GM12878 (cell line): ENCODE results near the gene GOLIM4. TPM values are rescaled to one million over a fixed set of nuclear protein-coding genes. Genes with fewer than 3 reads are reported as not detected.

ENCODE experiments used
- ATAC-seq: fragments of 200-7000 bp; cut with Tn5 transposase; 3 replicates; pipeline ENCODE4 v1.9.1; 2020; ENCODE audit warnings: mild to moderate bottlenecking, moderate library complexity
- BruUV-seq: library from RNA; stranded (reverse); fragments of 400-500 nt; replicated peaks from 2 replicates; lab custom pipeline; 2021; lab: Mats Ljungman, UMichigan
- CTCF ChIA-PET: fragments of 300-600 bp; sonication (Branson Sonifier 250); formaldehyde crosslinking; extraction: SDS; loops from one replicate; lab custom pipeline; 2021; ENCODE audit warnings: inconsistent platforms; lab: Yijun Ruan, JAX
- POLR2A ChIA-PET: fragments of 350-600 bp; formaldehyde crosslinking; extraction: SDS; loops from one replicate; lab custom pipeline; 2021; ENCODE audit warnings: inconsistent platforms; lab: Charles Lee
- RAD21 ChIA-PET: fragments of 300-600 bp; sonication (Branson Sonifier 250); formaldehyde crosslinking; loops from one replicate; lab custom pipeline; 2023; ENCODE audit warnings: antibody characterized with exemption; ENCODE audit not compliant: unreplicated experiment; lab: Charles Lee
- SMC1A ChIA-PET: fragments of 300-600 bp; sonication (Branson Sonifier 250); formaldehyde crosslinking; loops from one replicate; lab custom pipeline; 2023; ENCODE audit not compliant: unreplicated experiment, uncharacterized antibody; lab: Charles Lee
- DNase-seq: peaks from one replicate; pipeline ENCODE4 v3.0.0-alpha.2; 2011; ENCODE audit warnings: low read depth, low spot score
- FAIRE-seq: peaks from 3 replicates; lab custom pipeline; 2011; peaks lifted over from hg19 to GRCh38; lab: Jason Lieb, UNC
- H2AFZ ChIP-seq: 2 replicates; pipeline ENCODE4 v1.6.0; 2011; ENCODE audit warnings: low read depth, low read length, control low read depth; ENCODE audit not compliant: control insufficient read depth
- H3K27ac ChIP-seq: 2 replicates; pipeline ENCODE4 v1.5.1; 2011; ENCODE audit warnings: control low read depth; ENCODE audit not compliant: control insufficient read depth, insufficient read depth
- H3K27me3 ChIP-seq, 2 experiments: replicated peaks in 1 of 2; 2 replicates each; pipeline versions ENCODE4 v1.6.0 to v1.6.1; 2011; ENCODE audit warnings: low read length in 1 of 2; ENCODE audit not compliant: control insufficient read depth in 2 of 2, insufficient read depth in 2 of 2
- H3K36me3 ChIP-seq, 2 experiments: 2 replicates each; pipeline ENCODE4 v1.5.1; 2011; ENCODE audit warnings: low read length in 1 of 2; ENCODE audit not compliant: control insufficient read depth in 2 of 2, insufficient read depth in 2 of 2
- H3K4me1 ChIP-seq: 2 replicates; pipeline ENCODE4 v1.6.1; 2011; ENCODE audit warnings: mild to moderate bottlenecking, low read length, moderate library complexity, mixed read lengths; ENCODE audit not compliant: control insufficient read depth, insufficient read depth
- H3K4me2 ChIP-seq: 2 replicates; pipeline ENCODE4 v1.6.0; 2011; ENCODE audit warnings: control low read depth; ENCODE audit not compliant: control insufficient read depth, insufficient read depth
- H3K4me3 ChIP-seq: fragments of 200-600 bp; sonication (generic); 2 replicates; pipeline ENCODE4 v1.5.1; 2016
- H3K79me2 ChIP-seq: 2 replicates; pipeline ENCODE4 v1.6.0; 2011; ENCODE audit warnings: low read length; ENCODE audit not compliant: control insufficient read depth, insufficient read depth
- H3K9ac ChIP-seq: 2 replicates; pipeline ENCODE4 v1.8.0; 2011; ENCODE audit warnings: low read length, control low read depth, mixed read lengths; ENCODE audit not compliant: control insufficient read depth, insufficient read depth
- H3K9me3 ChIP-seq: replicated peaks from 3 replicates; pipeline ENCODE4 v1.5.1; 2011; ENCODE audit warnings: mild to moderate bottlenecking, low read length; ENCODE audit not compliant: control insufficient read depth, insufficient read depth
- H4K20me1 ChIP-seq: 2 replicates; pipeline ENCODE4 v1.6.0; 2011; ENCODE audit not compliant: control insufficient read depth, insufficient read depth
- RAD21 ChIP-seq: IDR thresholded peaks from 2 replicates; pipeline ENCODE4 v1.6.1; 2011; ENCODE audit warnings: mild to moderate bottlenecking, low read depth, low read length, moderate library complexity; ENCODE audit not compliant: insufficient read depth
- SMC3 ChIP-seq: IDR thresholded peaks from 2 replicates; pipeline ENCODE4 v1.6.1; 2011; ENCODE audit warnings: low read length, improper control_type of control experiment, borderline replicate concordance
- WGBS: methylation state at CpG from one replicate; pipeline ENCODE4 v1.1.6; 2016; ENCODE audit warnings: low lambda C conversion rate; ENCODE audit not compliant: insufficient replicate concordance, insufficient coverage; ENCODE audit errors: missing lambda C conversion rate; 5-methylcytosine and 5-hydroxymethylcytosine counted together
- in situ Hi-C: fragments of 300-500 bp; cut with MboI; formaldehyde crosslinking; loops from 9 replicates; pipeline ENCODE4 v1.14.3; 2018; ENCODE audit warnings: mixed read lengths
- intact Hi-C: fragments of 100-400 bp; cut with micrococcal nuclease; formaldehyde crosslinking; loops from one replicate; pipeline ENCODE4 v1.14.2; 2022; ENCODE audit not compliant: unreplicated experiment
- polyA plus RNA-seq, 11 experiments: library from polyadenylated mRNA; depleted of rRNA in 4 of 11; unstranded in 6 of 11; stranded (reverse) in 5 of 11; fragments of >200 nt; fragmentation: Nextera tagmentation in 4 of 11; fragmentation: Illumina TruSeq in 1 of 11; extraction: Ambion mirVana in 4 of 11; extraction: Trizol in 1 of 11; gene quantifications; 1 replicate in 1 of 11; 2 replicates in 10 of 11; pipeline versions ENCODE4 v1.2.1 to v1.2.3, GENCODE V29; 2011 to 2016; ENCODE audit warnings: inconsistent platforms in 2 of 11, missing spikeins in 2 of 11, low read depth in 1 of 11
- total RNA-seq, 4 experiments: library from RNA; depleted of rRNA in 3 of 4; stranded (reverse); fragments of >200 nt in 3 of 4; fragmentation: Illumina TruSeq in 1 of 4; extraction: Trizol in 1 of 4; gene quantifications; 2 replicates each; pipeline versions ENCODE4 v1.2.1 to v1.2.3, GENCODE V29; 2013 to 2021
- TF ChIP-seq, protein P1 (sequence below): IDR thresholded peaks from 2 replicates; pipeline ENCODE4 v1.6.1; 2011; ENCODE audit warnings: low read depth, low read length, improper control_type of control experiment, borderline replicate concordance
- TF ChIP-seq, protein P2 (sequence below), 3 experiments: IDR thresholded peaks in 2 of 3; conservative IDR thresholded peaks in 1 of 3; 2 replicates each; pipeline ENCODE4 v1.5.1; 2011; ENCODE audit warnings: low read depth in 3 of 3, low read length in 3 of 3, mild to moderate bottlenecking in 3 of 3, control low read depth in 2 of 3, moderate library complexity in 2 of 3, inconsistent platforms in 1 of 3, mixed read lengths in 1 of 3; ENCODE audit not compliant: control insufficient read depth in 2 of 3, insufficient read depth in 1 of 3; ENCODE audit errors: extremely low read depth in 1 of 3

The GOLIM4 gene
- total and polyA plus RNA-seq, 10 of the 15 experiments (the other 5 are each of a cell fraction or from before 2014, with no cell fraction given), result 11.1 to 32.4 (median 19.3) TPM

DNA sequence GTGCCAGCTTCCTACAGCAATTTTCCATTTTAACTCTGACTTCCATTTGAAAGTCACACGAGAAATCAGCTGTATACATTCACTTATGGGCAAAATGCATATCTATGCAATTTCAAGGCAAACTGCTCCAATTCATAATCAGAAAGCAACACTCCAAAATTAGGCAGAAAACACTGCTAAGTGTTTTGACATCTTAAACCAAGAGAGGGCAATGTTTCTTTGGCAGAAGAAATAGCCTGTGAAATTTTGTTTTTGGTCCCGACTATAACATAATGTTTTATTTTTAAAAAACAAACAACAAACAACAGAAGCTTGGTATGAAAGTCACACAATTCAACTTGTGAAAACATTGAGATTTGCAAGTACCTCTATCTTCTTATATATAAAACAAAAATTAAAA, 42.6 kb downstream of the GOLIM4 start:
- POLR2A ChIA-PET, result interaction anchor here (0.7 to 2.0 kb wide), 3 partner anchors 36 to 43 kb away, joined by 3 to 7 read pairs (median 3); no protein-coding TSS in a partner anchor

More for the DNA sequence above, 42.6 kb downstream of the GOLIM4 start:
- TF ChIP-seq SMC3 (peak; percentile 19; the same call in 1 of the 2 replicates), RAD21 (peak; percentile 63)
- TF ChIP-seq, protein P1, sequence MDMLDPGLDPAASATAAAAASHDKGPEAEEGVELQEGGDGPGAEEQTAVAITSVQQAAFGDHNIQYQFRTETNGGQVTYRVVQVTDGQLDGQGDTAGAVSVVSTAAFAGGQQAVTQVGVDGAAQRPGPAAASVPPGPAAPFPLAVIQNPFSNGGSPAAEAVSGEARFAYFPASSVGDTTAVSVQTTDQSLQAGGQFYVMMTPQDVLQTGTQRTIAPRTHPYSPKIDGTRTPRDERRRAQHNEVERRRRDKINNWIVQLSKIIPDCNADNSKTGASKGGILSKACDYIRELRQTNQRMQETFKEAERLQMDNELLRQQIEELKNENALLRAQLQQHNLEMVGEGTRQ, result no peak
- TF ChIP-seq, protein P2, sequence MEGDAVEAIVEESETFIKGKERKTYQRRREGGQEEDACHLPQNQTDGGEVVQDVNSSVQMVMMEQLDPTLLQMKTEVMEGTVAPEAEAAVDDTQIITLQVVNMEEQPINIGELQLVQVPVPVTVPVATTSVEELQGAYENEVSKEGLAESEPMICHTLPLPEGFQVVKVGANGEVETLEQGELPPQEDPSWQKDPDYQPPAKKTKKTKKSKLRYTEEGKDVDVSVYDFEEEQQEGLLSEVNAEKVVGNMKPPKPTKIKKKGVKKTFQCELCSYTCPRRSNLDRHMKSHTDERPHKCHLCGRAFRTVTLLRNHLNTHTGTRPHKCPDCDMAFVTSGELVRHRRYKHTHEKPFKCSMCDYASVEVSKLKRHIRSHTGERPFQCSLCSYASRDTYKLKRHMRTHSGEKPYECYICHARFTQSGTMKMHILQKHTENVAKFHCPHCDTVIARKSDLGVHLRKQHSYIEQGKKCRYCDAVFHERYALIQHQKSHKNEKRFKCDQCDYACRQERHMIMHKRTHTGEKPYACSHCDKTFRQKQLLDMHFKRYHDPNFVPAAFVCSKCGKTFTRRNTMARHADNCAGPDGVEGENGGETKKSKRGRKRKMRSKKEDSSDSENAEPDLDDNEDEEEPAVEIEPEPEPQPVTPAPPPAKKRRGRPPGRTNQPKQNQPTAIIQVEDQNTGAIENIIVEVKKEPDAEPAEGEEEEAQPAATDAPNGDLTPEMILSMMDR (IDR thresholded peaks at IDR 0.05 in 2 of 3, conservative IDR thresholded peaks at IDR 0.05 in 1 of 3; ENCODE audit: control insufficient read depth in 2 of 3, extremely low read depth in 1 of 3, insufficient read depth in 1 of 3, low read depth in 3 of 3, low read length in 3 of 3), result peak in 2 of 3 experiments; percentile 27 to 37; a peak in 2 of 6 replicates
- Histone ChIP-seq H2AFZ (no peak overlapping the region), H3K9ac (no peak overlapping the region), H3K9me3 (peaks cover 8% of the 10 kb centered on the region; the same call in 2 of the 3 replicates), H3K27me3 (no peaks in the 10 kb centered on the region), H3K4me2 (no peak overlapping the region), H4K20me1 (no peaks in the 10 kb centered on the region), H3K4me3 (no peak overlapping the region), H3K36me3 (no peaks in the 10 kb centered on the region; a peak in 1 of 4 replicates), H3K79me2 (peaks cover 16% of the 10 kb centered on the region), H3K4me1 (peaks cover 12% of the 10 kb centered on the region), H3K27ac (no peak overlapping the region)
- ChIA-PET CTCF (interaction anchor here (0.7 to 12.6 kb wide), 20 partner anchors 9 to 567 kb away, joined by 3 to 318 read pairs (median 4); partner anchors contain the start of gene GOLIM4), SMC1A (interaction anchor here (0.8 to 10.3 kb wide), 16 partner anchors 9 to 113 kb away, joined by 3 to 186 read pairs (median 6); partner anchors contain the start of gene GOLIM4), RAD21 (interaction anchor here (1.0 to 4.1 kb wide), 8 partner anchors 9 to 112 kb away, joined by 3 to 28 read pairs (median 10); partner anchors contain the start of gene GOLIM4)
- DNase-seq (no peak), ATAC-seq (peak; percentile 29; the same call in 2 of the 3 replicates), FAIRE-seq (no peak)
- intact Hi-C loops, result loop anchor here (10.0 kb wide), 1 partner anchor 358 kb away; no protein-coding TSS in a partner anchor
- in situ Hi-C loops, result no loop called here
- no TSS peak for BruUV-seq
- 58% methylated on average over 2 of the region's 2 CpGs for WGBS
